Nephron progenitor cell (in vitro differentiated cells): ENCODE measurements around the gene SULT6B1.

Experiments used
- DNase-seq: peaks from one replicate; pipeline ENCODE4 v3.0.0; 2021
- H3K27ac Mint-ChIP-seq: 2 replicates; pipeline ENCODE4 v1.8.0; 2021; ENCODE audit warnings: mild to moderate bottlenecking, moderate library complexity, mixed read lengths
- H3K27me3 Mint-ChIP-seq: 2 replicates; pipeline ENCODE4 v1.8.0; 2021; ENCODE audit warnings: mild to moderate bottlenecking, low read depth, mixed read lengths; ENCODE audit not compliant: poor library complexity
- H3K36me3 Mint-ChIP-seq: 2 replicates; pipeline ENCODE4 v1.8.0; 2021; ENCODE audit warnings: low read depth, mixed read lengths
- H3K4me1 Mint-ChIP-seq: 2 replicates; pipeline ENCODE4 v1.8.0; 2021; ENCODE audit warnings: mixed read lengths
- H3K4me3 Mint-ChIP-seq: 2 replicates; pipeline ENCODE4 v1.8.0; 2021; ENCODE audit warnings: mild to moderate bottlenecking, moderate library complexity, mixed read lengths
- H3K9me3 Mint-ChIP-seq: 2 replicates; pipeline ENCODE4 v1.8.0; 2021; ENCODE audit warnings: mild to moderate bottlenecking, moderate library complexity, mixed read lengths
- CTCF ChIP-seq: fragments of 200-600 bp; sonication (generic); IDR thresholded peaks from 2 replicates; pipeline ENCODE4 v1.5.0; 2021; ENCODE audit warnings: antibody characterized with exemption

Gene SULT6B1

GRCh38 chr2:37164757-37165156 lies 23.7 kb downstream of the SULT6B1 start:
- H3K4me3 Mint-ChIP-seq, result no peak overlapping the region
- H3K27ac Mint-ChIP-seq, result no peak overlapping the region
- no peak for DNase-seq
- H3K27me3 Mint-ChIP-seq, result no peaks in the 10 kb centered on the region
- no peak for TF ChIP-seq CTCF
- H3K36me3 Mint-ChIP-seq, result peaks cover 12% of the 10 kb centered on the region
- peaks cover 42% of the 10 kb centered on the region for H3K9me3 Mint-ChIP-seq
- H3K4me1 Mint-ChIP-seq, result no peaks in the 10 kb centered on the region

GRCh38 chr2:37156857-37157714 lies 31.4 kb downstream of the SULT6B1 start, which contains the start of gene EIF2AK2:
EIF2AK2 (minus strand) TSS chr2:37156980; CDS start chr2:37147806, 9,174 bp downstream.
- no peak for TF ChIP-seq CTCF
- Mint-ChIP-seq H3K27ac (peak within 1 kb of the TSS; percentile 63), H3K4me1 (peaks cover 23% of the 10 kb centered on the region), H3K9me3 (peaks cover 19% of the 10 kb centered on the region), H3K27me3 (peaks cover 11% of the 10 kb centered on the region), H3K4me3 (peak within 1 kb of the TSS; percentile 87), H3K36me3 (peaks cover 33% of the 10 kb centered on the region)
- peak; percentile 81 for DNase-seq

GRCh38 chr2:37156071-37156856 lies 32.2 kb downstream of the SULT6B1 start:
- peaks cover 18% of the 10 kb centered on the region for H3K9me3 Mint-ChIP-seq
- peaks cover 40% of the 10 kb centered on the region for H3K36me3 Mint-ChIP-seq
- no peak for DNase-seq
- H3K4me1 Mint-ChIP-seq, result peaks cover 23% of the 10 kb centered on the region
- peak overlapping the region; percentile 87 for H3K4me3 Mint-ChIP-seq
- H3K27ac Mint-ChIP-seq, result no peak overlapping the region
- peaks cover 11% of the 10 kb centered on the region for H3K27me3 Mint-ChIP-seq
- TF ChIP-seq CTCF, result no peak

GRCh38 chr2:37154785-37155184 lies 33.7 kb downstream of the SULT6B1 start:
- peaks cover 11% of the 10 kb centered on the region for H3K27me3 Mint-ChIP-seq
- peaks cover 18% of the 10 kb centered on the region for H3K9me3 Mint-ChIP-seq
- H3K4me3 Mint-ChIP-seq, result no peak overlapping the region
- peaks cover 44% of the 10 kb centered on the region for H3K36me3 Mint-ChIP-seq
- TF ChIP-seq CTCF, result no peak
- H3K27ac Mint-ChIP-seq, result no peak overlapping the region
- DNase-seq, result no peak
- peaks cover 23% of the 10 kb centered on the region for H3K4me1 Mint-ChIP-seq

GRCh38 chr2:37153224-37153623 lies 35.2 kb downstream of the SULT6B1 start:
- H3K4me1 Mint-ChIP-seq, result peaks cover 23% of the 10 kb centered on the region
- no peak for TF ChIP-seq CTCF
- peaks cover 18% of the 10 kb centered on the region for H3K9me3 Mint-ChIP-seq
- no peak overlapping the region for H3K4me3 Mint-ChIP-seq
- no peak for DNase-seq
- H3K27ac Mint-ChIP-seq, result no peak overlapping the region
- peaks cover 52% of the 10 kb centered on the region for H3K36me3 Mint-ChIP-seq
- H3K27me3 Mint-ChIP-seq, result peaks cover 11% of the 10 kb centered on the region
